IMR-90 (cell line): ENCODE results near the gene BCL11A.

Source experiments
- CEBPB ChIP-seq: IDR thresholded peaks from 2 replicates; pipeline ENCODE4 v1.6.1; 2012; ENCODE audit warnings: low read depth, low read length, improper control_type of control experiment
- CHD1 ChIP-seq: IDR thresholded peaks from 2 replicates; pipeline ENCODE4 v1.6.1; 2012; ENCODE audit warnings: low read depth, low read length, improper control_type of control experiment
- POLR2A ChIP-seq: IDR thresholded peaks from 2 replicates; pipeline ENCODE4 v1.6.1; 2012; ENCODE audit warnings: mild to moderate bottlenecking, low read depth, low read length
- TF ChIP-seq, protein P1 (sequence below): conservative IDR thresholded peaks from 2 replicates; pipeline ENCODE4 v1.5.1; 2012; ENCODE audit warnings: mild to moderate bottlenecking, low read depth, low read length, improper control_type of control experiment
- TF ChIP-seq, protein P2 (sequence below): fragments of 150-350 bp; IDR thresholded peaks from 2 replicates; pipeline ENCODE4 v1.6.1; 2017; ENCODE audit warnings: mild to moderate bottlenecking, antibody characterized with exemption, low read length, low read depth

DNA sequence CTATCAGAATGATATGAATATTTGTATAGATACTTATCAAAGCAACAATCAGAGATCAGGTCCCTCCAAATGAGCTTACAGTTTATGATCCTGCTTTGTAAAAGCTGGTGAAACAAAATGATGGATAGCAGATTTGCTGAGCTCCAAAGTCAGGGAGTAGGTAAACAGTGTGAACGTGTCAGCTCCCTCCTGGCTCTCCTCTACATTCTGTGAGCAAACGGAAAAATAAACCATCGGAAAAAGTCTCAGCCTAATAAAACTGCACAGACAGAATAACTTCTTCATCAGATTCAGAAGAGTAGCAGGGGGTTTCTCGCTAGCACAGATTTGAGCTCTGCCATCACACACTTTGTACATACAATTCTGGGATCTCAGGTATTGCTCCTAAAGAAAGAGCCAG is 51.3 kb downstream of the BCL11A start:
- TF ChIP-seq, protein P1, sequence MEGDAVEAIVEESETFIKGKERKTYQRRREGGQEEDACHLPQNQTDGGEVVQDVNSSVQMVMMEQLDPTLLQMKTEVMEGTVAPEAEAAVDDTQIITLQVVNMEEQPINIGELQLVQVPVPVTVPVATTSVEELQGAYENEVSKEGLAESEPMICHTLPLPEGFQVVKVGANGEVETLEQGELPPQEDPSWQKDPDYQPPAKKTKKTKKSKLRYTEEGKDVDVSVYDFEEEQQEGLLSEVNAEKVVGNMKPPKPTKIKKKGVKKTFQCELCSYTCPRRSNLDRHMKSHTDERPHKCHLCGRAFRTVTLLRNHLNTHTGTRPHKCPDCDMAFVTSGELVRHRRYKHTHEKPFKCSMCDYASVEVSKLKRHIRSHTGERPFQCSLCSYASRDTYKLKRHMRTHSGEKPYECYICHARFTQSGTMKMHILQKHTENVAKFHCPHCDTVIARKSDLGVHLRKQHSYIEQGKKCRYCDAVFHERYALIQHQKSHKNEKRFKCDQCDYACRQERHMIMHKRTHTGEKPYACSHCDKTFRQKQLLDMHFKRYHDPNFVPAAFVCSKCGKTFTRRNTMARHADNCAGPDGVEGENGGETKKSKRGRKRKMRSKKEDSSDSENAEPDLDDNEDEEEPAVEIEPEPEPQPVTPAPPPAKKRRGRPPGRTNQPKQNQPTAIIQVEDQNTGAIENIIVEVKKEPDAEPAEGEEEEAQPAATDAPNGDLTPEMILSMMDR, result no peak
- no peak for TF ChIP-seq POLR2A
- TF ChIP-seq, protein P2, sequence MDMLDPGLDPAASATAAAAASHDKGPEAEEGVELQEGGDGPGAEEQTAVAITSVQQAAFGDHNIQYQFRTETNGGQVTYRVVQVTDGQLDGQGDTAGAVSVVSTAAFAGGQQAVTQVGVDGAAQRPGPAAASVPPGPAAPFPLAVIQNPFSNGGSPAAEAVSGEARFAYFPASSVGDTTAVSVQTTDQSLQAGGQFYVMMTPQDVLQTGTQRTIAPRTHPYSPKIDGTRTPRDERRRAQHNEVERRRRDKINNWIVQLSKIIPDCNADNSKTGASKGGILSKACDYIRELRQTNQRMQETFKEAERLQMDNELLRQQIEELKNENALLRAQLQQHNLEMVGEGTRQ, result no peak
- TF ChIP-seq CHD1, result no peak
- TF ChIP-seq CEBPB, result no peak
